Ishikawa (cell line): ENCODE results near the gene ZNF469.

Source experiments
- CEBPB ChIP-seq: IDR thresholded peaks from 2 replicates; pipeline ENCODE4 v1.6.1; 2012
- CREB1 ChIP-seq: IDR thresholded peaks from 2 replicates; pipeline ENCODE4 v1.6.1; 2012; ENCODE audit warnings: low read depth
- EGR1 ChIP-seq: IDR thresholded peaks from 2 replicates; pipeline ENCODE4 v1.6.1; 2012
- EP300 ChIP-seq: IDR thresholded peaks from 2 replicates; pipeline ENCODE4 v1.6.1; 2012; ENCODE audit warnings: borderline replicate concordance
- FOXM1 ChIP-seq: IDR thresholded peaks from 2 replicates; pipeline ENCODE4 v1.6.1; 2012; ENCODE audit warnings: low read depth, borderline replicate concordance
- MAX ChIP-seq: IDR thresholded peaks from 2 replicates; pipeline ENCODE4 v1.6.1; 2012
- NFIC ChIP-seq: IDR thresholded peaks from 2 replicates; pipeline ENCODE4 v1.6.1; 2012
- RAD21 ChIP-seq: IDR thresholded peaks from 2 replicates; pipeline ENCODE4 v1.6.1; 2012; ENCODE audit warnings: low read depth
- TAF1 ChIP-seq: IDR thresholded peaks from 2 replicates; pipeline ENCODE4 v1.6.1; 2012; ENCODE audit warnings: low read depth, mild to moderate bottlenecking
- TCF12 ChIP-seq: IDR thresholded peaks from 2 replicates; pipeline ENCODE4 v1.6.1; 2012; ENCODE audit warnings: low read depth
- TEAD4 ChIP-seq: IDR thresholded peaks from 2 replicates; pipeline ENCODE4 v1.6.1; 2012
- USF1 ChIP-seq: IDR thresholded peaks from 2 replicates; pipeline ENCODE4 v1.6.1; 2012
- YY1 ChIP-seq: IDR thresholded peaks from 2 replicates; pipeline ENCODE4 v1.6.1; 2012; ENCODE audit warnings: low read depth
- ZBTB7A ChIP-seq: IDR thresholded peaks from 2 replicates; pipeline ENCODE4 v1.6.1; 2012; ENCODE audit warnings: low read depth
- TF ChIP-seq, protein P1 (sequence below): IDR thresholded peaks from 2 replicates; pipeline ENCODE4 v1.6.1; 2012; ENCODE audit warnings: low read depth, mild to moderate bottlenecking

The ZNF469 gene

GRCh38 chr16:88394426-88394825 is 11.7 kb downstream of the ZNF469 start:
- TF ChIP-seq RAD21 (no peak), TEAD4 (no peak), FOXM1 (no peak), TCF12 (no peak)
- TF ChIP-seq, protein P1, sequence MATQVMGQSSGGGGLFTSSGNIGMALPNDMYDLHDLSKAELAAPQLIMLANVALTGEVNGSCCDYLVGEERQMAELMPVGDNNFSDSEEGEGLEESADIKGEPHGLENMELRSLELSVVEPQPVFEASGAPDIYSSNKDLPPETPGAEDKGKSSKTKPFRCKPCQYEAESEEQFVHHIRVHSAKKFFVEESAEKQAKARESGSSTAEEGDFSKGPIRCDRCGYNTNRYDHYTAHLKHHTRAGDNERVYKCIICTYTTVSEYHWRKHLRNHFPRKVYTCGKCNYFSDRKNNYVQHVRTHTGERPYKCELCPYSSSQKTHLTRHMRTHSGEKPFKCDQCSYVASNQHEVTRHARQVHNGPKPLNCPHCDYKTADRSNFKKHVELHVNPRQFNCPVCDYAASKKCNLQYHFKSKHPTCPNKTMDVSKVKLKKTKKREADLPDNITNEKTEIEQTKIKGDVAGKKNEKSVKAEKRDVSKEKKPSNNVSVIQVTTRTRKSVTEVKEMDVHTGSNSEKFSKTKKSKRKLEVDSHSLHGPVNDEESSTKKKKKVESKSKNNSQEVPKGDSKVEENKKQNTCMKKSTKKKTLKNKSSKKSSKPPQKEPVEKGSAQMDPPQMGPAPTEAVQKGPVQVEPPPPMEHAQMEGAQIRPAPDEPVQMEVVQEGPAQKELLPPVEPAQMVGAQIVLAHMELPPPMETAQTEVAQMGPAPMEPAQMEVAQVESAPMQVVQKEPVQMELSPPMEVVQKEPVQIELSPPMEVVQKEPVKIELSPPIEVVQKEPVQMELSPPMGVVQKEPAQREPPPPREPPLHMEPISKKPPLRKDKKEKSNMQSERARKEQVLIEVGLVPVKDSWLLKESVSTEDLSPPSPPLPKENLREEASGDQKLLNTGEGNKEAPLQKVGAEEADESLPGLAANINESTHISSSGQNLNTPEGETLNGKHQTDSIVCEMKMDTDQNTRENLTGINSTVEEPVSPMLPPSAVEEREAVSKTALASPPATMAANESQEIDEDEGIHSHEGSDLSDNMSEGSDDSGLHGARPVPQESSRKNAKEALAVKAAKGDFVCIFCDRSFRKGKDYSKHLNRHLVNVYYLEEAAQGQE = no peak

DNA sequence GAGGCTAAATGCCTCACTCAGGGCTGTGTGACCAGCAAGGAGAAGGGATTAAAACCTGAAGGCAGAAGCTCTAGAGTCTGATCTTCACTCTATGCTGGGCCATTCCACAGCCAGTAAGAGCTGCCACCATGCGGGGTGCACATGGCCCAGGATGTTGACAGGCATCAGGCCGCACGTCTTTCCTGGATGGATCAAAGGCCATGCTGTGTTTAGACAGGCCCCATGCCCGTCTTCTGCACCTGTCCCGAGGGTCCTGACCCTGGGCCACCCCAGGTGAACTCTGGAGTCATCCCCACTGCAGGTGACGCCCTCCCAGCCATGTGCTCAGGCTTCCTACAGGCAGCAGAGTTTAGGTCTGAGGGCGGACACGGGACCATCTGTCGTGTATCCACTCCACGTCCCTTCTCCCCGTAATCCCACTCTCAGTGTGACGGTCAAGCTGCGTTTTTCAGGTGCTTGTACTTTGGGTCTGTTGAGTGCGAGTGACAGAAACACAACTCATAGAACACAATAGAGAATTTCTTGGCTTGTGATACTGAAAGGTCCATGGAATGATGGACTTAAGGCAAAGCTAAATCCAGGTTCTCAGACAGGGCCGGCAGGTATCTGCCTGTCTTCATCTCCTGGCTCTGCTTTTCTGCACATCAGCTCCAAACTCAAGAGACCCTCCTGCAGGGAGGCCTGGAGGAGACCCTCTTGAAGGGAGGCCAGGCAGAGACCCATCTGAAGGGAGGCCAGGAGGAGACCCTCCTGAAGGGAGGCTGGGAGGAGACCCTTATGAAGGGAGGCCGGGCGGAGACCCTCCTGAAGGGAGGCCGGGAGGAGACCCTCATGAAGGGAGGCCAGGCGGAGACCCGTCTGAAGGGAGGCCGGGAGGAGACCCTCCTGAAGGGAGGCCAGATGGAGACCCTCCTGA is 13.2 kb downstream of the ZNF469 start:
- TF ChIP-seq CEBPB = no peak
- TF ChIP-seq TCF12 = no peak
- no peak for TF ChIP-seq EGR1
- no peak for TF ChIP-seq NFIC
- TF ChIP-seq, protein P1 = no peak
- no peak for TF ChIP-seq MAX
- no peak for TF ChIP-seq TEAD4
- no peak for TF ChIP-seq EP300
- no peak for TF ChIP-seq USF1
- TF ChIP-seq ZBTB7A = no peak
- TF ChIP-seq FOXM1 = no peak
- no peak for TF ChIP-seq YY1
- TF ChIP-seq RAD21 = no peak
- TF ChIP-seq TAF1 = no peak
- no peak for TF ChIP-seq CREB1

- TF ChIP-seq ZBTB7A = no peak
- TF ChIP-seq EP300 = no peak
- no peak for TF ChIP-seq RAD21
- TF ChIP-seq TEAD4 = no peak
- TF ChIP-seq MAX = no peak
- no peak for TF ChIP-seq USF1
- TF ChIP-seq, protein P1 = no peak
- TF ChIP-seq NFIC = no peak
- TF ChIP-seq TAF1 = no peak
- no peak for TF ChIP-seq EGR1
- TF ChIP-seq TCF12 = no peak
- TF ChIP-seq CREB1 = no peak
Observed at GRCh38 chr16:88398170-88398873, 15.6 kb downstream of the ZNF469 start.

DNA sequence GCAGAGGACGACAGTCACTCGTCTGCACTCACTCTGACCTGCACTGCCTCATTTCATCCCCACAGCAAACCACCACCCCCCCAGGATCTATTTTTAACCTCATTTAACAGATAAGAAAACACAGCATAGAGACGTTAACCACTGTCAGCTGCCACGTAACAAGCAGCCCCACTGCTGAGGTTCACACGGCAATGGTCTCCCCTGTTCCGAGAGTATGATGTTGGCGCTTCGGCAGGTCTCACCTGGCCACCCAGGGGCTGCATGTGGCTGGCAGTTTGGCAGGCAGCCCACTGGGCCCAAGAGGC is 16.1 kb downstream of the ZNF469 start:
- TF ChIP-seq USF1 = no peak
- TF ChIP-seq TEAD4 = no peak
- no peak for TF ChIP-seq FOXM1
- TF ChIP-seq TAF1 = no peak
- no peak for TF ChIP-seq CREB1
